Suprapubic skin (tissue), 4 donors: ENCODE results near the gene SYNPO2.

Experiments used
- POLR2A ChIP-seq, 2 donors: fragments of 450-650 bp; IDR thresholded peaks; one replicate each; pipeline ENCODE4 v1.6.1; 2017; ENCODE audit warnings: antibody characterized with exemption in 2 of 2, mild to moderate bottlenecking in 2 of 2, moderate library complexity in 2 of 2
- POLR2AphosphoS5 ChIP-seq, 3 donors: sonication (generic); formaldehyde crosslinking; IDR thresholded peaks; one replicate each; pipeline ENCODE4 v1.6.1; 2017; ENCODE audit warnings: antibody characterized with exemption in 3 of 3

DNA sequence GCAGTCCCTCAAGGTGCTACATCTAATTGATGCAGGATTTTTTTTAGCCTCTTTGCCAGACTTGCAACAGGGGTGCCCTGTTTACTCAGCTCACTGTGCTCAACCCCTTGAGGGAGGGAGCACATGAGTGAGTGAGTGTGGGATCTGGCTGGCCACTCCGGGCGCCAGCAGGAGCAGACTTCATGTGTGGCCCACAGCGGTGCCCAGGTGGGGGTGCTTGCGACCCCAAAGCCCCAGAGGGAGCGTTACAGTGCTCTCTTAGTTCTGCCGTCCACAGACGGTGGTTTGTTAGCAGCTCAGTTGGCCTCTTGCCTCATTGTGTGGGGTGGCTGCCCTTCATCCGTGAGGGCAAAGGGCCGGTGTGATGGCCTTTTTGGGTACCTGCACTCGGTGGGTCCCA lies 165.3 kb downstream of the SYNPO2 start:
- no peak for TF ChIP-seq POLR2AphosphoS5 (IDR thresholded peaks at IDR 0.05)
- no peak for TF ChIP-seq POLR2A (IDR thresholded peaks at IDR 0.05)
